NCI-H1048 (cell line): ENCODE measurements around the gene HECTD4.

Source experiments
- DNase-seq: peaks from one replicate; lab custom pipeline; 2025; lab: John Stamatoyannopoulos, UW

The HECTD4 gene

GRCh38 chr12:112179341-112179740, 202.9 kb downstream of the HECTD4 start:
- no peak for DNase-seq

- DNase-seq = no peak
These were observed 203.4 kb downstream of the HECTD4 start for GRCh38 chr12:112178796-112179195.

- DNase-seq = no peak
These were observed 205.8 kb downstream of the HECTD4 start for GRCh38 chr12:112176321-112177010.

GRCh38 chr12:112175361-112176155, 206.7 kb downstream of the HECTD4 start:
- no peak for DNase-seq

GRCh38 chr12:112172556-112173324, 209.5 kb downstream of the HECTD4 start:
- no peak for DNase-seq

GRCh38 chr12:112170971-112171596, 211.1 kb downstream of the HECTD4 start:
- no peak for DNase-seq

- no peak for DNase-seq
These were observed 211.9 kb downstream of the HECTD4 start for GRCh38 chr12:112170376-112170775.

GRCh38 chr12:112169966-112170365, 212.3 kb downstream of the HECTD4 start:
- DNase-seq = no peak

GRCh38 chr12:112169161-112169872, 212.9 kb downstream of the HECTD4 start:
- no peak for DNase-seq

GRCh38 chr12:112168561-112168971, 213.7 kb downstream of the HECTD4 start:
- DNase-seq = no peak

- no peak for DNase-seq
These were observed 214.3 kb downstream of the HECTD4 start for GRCh38 chr12:112167718-112168525.

- DNase-seq = no peak
These were observed 215.2 kb downstream of the HECTD4 start for GRCh38 chr12:112167031-112167461.

- no peak for DNase-seq
These were observed 215.9 kb downstream of the HECTD4 start for GRCh38 chr12:112166051-112167015.

- DNase-seq = no peak
These were observed 216.6 kb downstream of the HECTD4 start for GRCh38 chr12:112165624-112166023.

- no peak for DNase-seq
These were observed 218.1 kb downstream of the HECTD4 start for GRCh38 chr12:112164011-112164660.

- no peak for DNase-seq
These were observed 218.7 kb downstream of the HECTD4 start for GRCh38 chr12:112163471-112163991.

- no peak for DNase-seq
These were observed 219.2 kb downstream of the HECTD4 start for GRCh38 chr12:112163056-112163455.

- DNase-seq = no peak
These were observed 219.9 kb downstream of the HECTD4 start for GRCh38 chr12:112162241-112162790.
